H9 (cell line): Measurements from ENCODE around the gene MAGI3. TPM values are rescaled to one million over a fixed set of nuclear protein-coding genes. Genes with fewer than 3 reads are reported as not detected.

Experiments used
- DNase-seq: peaks from one replicate; pipeline ENCODE4 v3.0.0-alpha.2; 2017
- H2AFZ ChIP-seq: one replicate; pipeline ENCODE4 v1.6.1; 2013; ENCODE audit warnings: mild to moderate bottlenecking, low read length, control low read depth, moderate library complexity
- H2AK5ac ChIP-seq: 2 replicates; pipeline ENCODE4 v1.6.1; 2013; ENCODE audit warnings: low read length, control low read depth, mixed read lengths; ENCODE audit not compliant: insufficient read length
- H2BK120ac ChIP-seq: one replicate; pipeline ENCODE4 v1.6.1; 2013; ENCODE audit warnings: low read depth, mild to moderate bottlenecking, low read length, control low read depth, inconsistent platforms; ENCODE audit not compliant: poor library complexity, severe bottlenecking
- H2BK12ac ChIP-seq: 2 replicates; pipeline ENCODE4 v1.6.1; 2013; ENCODE audit warnings: low read length, control low read depth, mixed read lengths, low read depth; ENCODE audit not compliant: insufficient read length
- H2BK15ac ChIP-seq: 2 replicates; pipeline ENCODE4 v1.6.1; 2013; ENCODE audit warnings: low read depth, low read length, control low read depth
- H2BK20ac ChIP-seq: one replicate; pipeline ENCODE4 v1.6.1; 2013; ENCODE audit warnings: low read depth, mild to moderate bottlenecking, low read length, control low read depth, inconsistent platforms; ENCODE audit not compliant: poor library complexity, severe bottlenecking
- H2BK5ac ChIP-seq: 2 replicates; pipeline ENCODE4 v1.6.1; 2013; ENCODE audit warnings: low read length, control low read depth, mixed read lengths; ENCODE audit not compliant: insufficient read length
- H3K14ac ChIP-seq: 2 replicates; pipeline ENCODE4 v1.6.1; 2013; ENCODE audit warnings: low read length, control low read depth; ENCODE audit not compliant: insufficient read depth
- H3K18ac ChIP-seq: 2 replicates; pipeline ENCODE4 v1.6.1; 2013; ENCODE audit warnings: low read depth, mild to moderate bottlenecking, mixed read lengths, low read length, control low read depth; ENCODE audit not compliant: insufficient read length
- H3K23ac ChIP-seq: 2 replicates; pipeline ENCODE4 v1.6.1; 2013; ENCODE audit warnings: low read length, control low read depth, mixed read lengths, low read depth; ENCODE audit not compliant: insufficient read length
- H3K23me2 ChIP-seq: 2 replicates; pipeline ENCODE4 v1.6.1; 2013; ENCODE audit warnings: low read depth, mild to moderate bottlenecking, mixed read lengths, low read length, control low read depth; ENCODE audit not compliant: insufficient read length, poor library complexity, severe bottlenecking
- H3K27ac ChIP-seq: 2 replicates; pipeline ENCODE4 v1.5.1; 2013; ENCODE audit warnings: low read length, control low read depth, mixed read lengths, low read depth; ENCODE audit not compliant: insufficient read length
- H3K27me3 ChIP-seq: 2 replicates; pipeline ENCODE4 v1.6.1; 2013; ENCODE audit warnings: low read length, control low read depth, inconsistent platforms; ENCODE audit not compliant: insufficient read depth
- H3K4ac ChIP-seq: 2 replicates; pipeline ENCODE4 v1.6.1; 2013; ENCODE audit warnings: low read depth, mild to moderate bottlenecking, control low read depth, inconsistent platforms, low read length, moderate library complexity
- H3K4me1 ChIP-seq: 2 replicates; pipeline ENCODE4 v1.6.1; 2013; ENCODE audit warnings: low read length, control low read depth, inconsistent platforms; ENCODE audit not compliant: insufficient read depth
- H3K4me2 ChIP-seq: 2 replicates; pipeline ENCODE4 v1.6.1; 2013; ENCODE audit warnings: low read length, control low read depth, mixed read lengths; ENCODE audit not compliant: insufficient read length, insufficient read depth
- H3K56ac ChIP-seq: 2 replicates; pipeline ENCODE4 v1.6.1; 2013; ENCODE audit warnings: low read depth, mild to moderate bottlenecking, mixed read lengths, low read length, control low read depth; ENCODE audit not compliant: insufficient read length
- H3K79me1 ChIP-seq: 2 replicates; pipeline ENCODE4 v1.6.1; 2013; ENCODE audit warnings: low read depth, mild to moderate bottlenecking, moderate library complexity, low read length, control low read depth, inconsistent platforms; ENCODE audit not compliant: insufficient read depth, poor library complexity, severe bottlenecking
- H3K79me2 ChIP-seq: 2 replicates; pipeline ENCODE4 v1.6.1; 2013; ENCODE audit warnings: low read length, control low read depth, inconsistent platforms; ENCODE audit not compliant: insufficient read depth
- H3K9ac ChIP-seq: 2 replicates; pipeline ENCODE4 v1.6.1; 2013; ENCODE audit warnings: low read length, control low read depth, mixed read lengths; ENCODE audit not compliant: insufficient read length; ENCODE audit errors: extremely low read depth
- H3K9me3 ChIP-seq: one replicate; pipeline ENCODE4 v1.6.1; 2013; ENCODE audit warnings: low read depth, low read length, inconsistent platforms; ENCODE audit not compliant: control insufficient read depth
- H3T11ph ChIP-seq: one replicate; pipeline ENCODE4 v1.6.1; 2013; ENCODE audit warnings: mild to moderate bottlenecking, low read length, control low read depth, inconsistent platforms
- H4K20me1 ChIP-seq: one replicate; pipeline ENCODE4 v1.6.1; 2013; ENCODE audit not compliant: control insufficient read depth, insufficient read length, insufficient read depth
- H4K5ac ChIP-seq: 2 replicates; pipeline ENCODE4 v1.6.1; 2013; ENCODE audit warnings: low read depth, mild to moderate bottlenecking, mixed read lengths, low read length, control low read depth; ENCODE audit not compliant: insufficient read length
- H4K8ac ChIP-seq: replicated peaks from 2 replicates; pipeline ENCODE4 v1.6.1; 2013; ENCODE audit warnings: low read length, control low read depth, mixed read lengths, low read depth; ENCODE audit not compliant: insufficient read length
- H4K91ac ChIP-seq: 2 replicates; pipeline ENCODE4 v1.6.1; 2013; ENCODE audit warnings: low read depth, mild to moderate bottlenecking, moderate library complexity, mixed read lengths, low read length, control low read depth; ENCODE audit not compliant: insufficient read length
- H3K27ac Mint-ChIP-seq, 3 experiments: 2 replicates in 2 of 3; 3 replicates in 1 of 3; pipeline ENCODE4 v1.8.0; 2020 to 2021; ENCODE audit warnings: mixed read lengths in 3 of 3, mild to moderate bottlenecking in 1 of 3, moderate library complexity in 1 of 3
- H3K27me3 Mint-ChIP-seq: 2 replicates; pipeline ENCODE4 v1.8.0; 2021; ENCODE audit warnings: low read depth, mild to moderate bottlenecking, moderate library complexity, mixed read lengths
- H3K36me3 Mint-ChIP-seq, 3 experiments: 2 replicates in 2 of 3; 3 replicates in 1 of 3; pipeline ENCODE4 v1.8.0; 2020 to 2021; ENCODE audit warnings: low read depth in 3 of 3, mixed read lengths in 3 of 3; ENCODE audit not compliant: insufficient read depth in 1 of 3
- H3K4me1 Mint-ChIP-seq, 2 experiments: 2 replicates each; pipeline ENCODE4 v1.8.0; 2020; ENCODE audit warnings: mixed read lengths in 2 of 2
- H3K4me3 Mint-ChIP-seq, 2 experiments: 2 replicates in 1 of 2; 3 replicates in 1 of 2; pipeline ENCODE4 v1.8.0; 2020 to 2021; ENCODE audit warnings: mild to moderate bottlenecking in 2 of 2, mixed read lengths in 2 of 2, moderate library complexity in 1 of 2
- H3K9me3 Mint-ChIP-seq, 2 experiments: 2 replicates in 1 of 2; 3 replicates in 1 of 2; pipeline ENCODE4 v1.8.0; 2020; ENCODE audit warnings: mild to moderate bottlenecking in 2 of 2, mixed read lengths in 2 of 2, moderate library complexity in 1 of 2
- CTCF ChIP-seq: fragments of 200-600 bp; sonication (generic); conservative IDR thresholded peaks from 3 replicates; pipeline ENCODE4 v1.8.0; 2021; ENCODE audit warnings: antibody characterized with exemption, mild to moderate bottlenecking
- WGBS: extraction: QIAGEN DNeasy Blood & Tissue Kit; methylation state at CpG from one replicate; pipeline ENCODE4 v1.1.7; 2013; ENCODE audit warnings: missing lambda C conversion rate, low lambda C conversion rate, mixed read lengths; ENCODE audit not compliant: insufficient read length; ENCODE audit errors: extremely low coverage; 5-methylcytosine and 5-hydroxymethylcytosine counted together
- total RNA-seq: library from RNA; stranded (reverse); gene quantifications from 2 replicates; pipeline ENCODE4 v1.2.1, GENCODE V29; 2021

Gene MAGI3
- total RNA-seq, 1 experiment from 2014 or later = 8.2 TPM

- Histone ChIP-seq H4K20me1 (no peaks in the 10 kb centered on the region), H3K79me2 (no peaks in the 10 kb centered on the region), H2BK12ac (no peak overlapping the region), H3K27ac (no peak overlapping the region), H4K91ac (no peak overlapping the region), H3K9me3 (no peaks in the 10 kb centered on the region), H3T11ph (no peak overlapping the region), H3K4me1 (no peaks in the 10 kb centered on the region), H3K18ac (no peak overlapping the region), H3K79me1 (no peaks in the 10 kb centered on the region), H3K4me2 (no peak overlapping the region), H2BK20ac (no peak overlapping the region), H4K8ac (no peak overlapping the region), H3K23ac (no peak overlapping the region), H3K14ac (no peak overlapping the region), H3K4ac (no peak overlapping the region), H2BK15ac (no peak overlapping the region), H3K9ac (no peak overlapping the region), H3K23me2 (no peaks in the 10 kb centered on the region), H3K56ac (no peak overlapping the region), H2AK5ac (no peak overlapping the region), H2BK5ac (no peak overlapping the region), H3K27me3 (no peaks in the 10 kb centered on the region), H2AFZ (no peak overlapping the region), H2BK120ac (no peak overlapping the region), H4K5ac (no peak overlapping the region)
- peak overlapping the region in 2 of 3 experiments; percentile 47 to 89; a peak in 3 of 7 replicates for H3K27ac Mint-ChIP-seq
- 0 out of 5 replicates have a peak overlapping the region, but pooled peaks of 1 of the 2 experiments have one; percentile 5 for H3K4me3 Mint-ChIP-seq
- no CpG with 5 or more reads among the region's 3 CpGs for WGBS
- H3K36me3 Mint-ChIP-seq = peaks cover 15 to 40% (median 35%) of the 10 kb centered on the region in 3 experiments
- no peak for TF ChIP-seq CTCF
- peak; percentile 48 for DNase-seq
- no peaks in the 10 kb centered on the region for H3K27me3 Mint-ChIP-seq
- 0 out of 5 replicates have a peak, but pooled peaks cover 0 to 3% of the 10 kb centered on the region in 2 experiments for H3K9me3 Mint-ChIP-seq
- peaks cover 9 to 10% of the 10 kb centered on the region in 2 experiments for H3K4me1 Mint-ChIP-seq
These were observed 311.1 kb downstream of the MAGI3 start for GRCh38 chr1:113701429-113701828.
